ENCODE data around the gene GNAI2. TPM values are rescaled to one million over a fixed set of nuclear protein-coding genes. Genes with fewer than 3 reads are reported as not detected.

GNAI2 gene
- total RNA-seq, 4 donors from 2014 or later = 208 to 300 (median 249) TPM

GRCh38 chr3:50207359-50208042, 28.5 kb upstream of the GNAI2 start:
- TF ChIP-seq, protein P1, sequence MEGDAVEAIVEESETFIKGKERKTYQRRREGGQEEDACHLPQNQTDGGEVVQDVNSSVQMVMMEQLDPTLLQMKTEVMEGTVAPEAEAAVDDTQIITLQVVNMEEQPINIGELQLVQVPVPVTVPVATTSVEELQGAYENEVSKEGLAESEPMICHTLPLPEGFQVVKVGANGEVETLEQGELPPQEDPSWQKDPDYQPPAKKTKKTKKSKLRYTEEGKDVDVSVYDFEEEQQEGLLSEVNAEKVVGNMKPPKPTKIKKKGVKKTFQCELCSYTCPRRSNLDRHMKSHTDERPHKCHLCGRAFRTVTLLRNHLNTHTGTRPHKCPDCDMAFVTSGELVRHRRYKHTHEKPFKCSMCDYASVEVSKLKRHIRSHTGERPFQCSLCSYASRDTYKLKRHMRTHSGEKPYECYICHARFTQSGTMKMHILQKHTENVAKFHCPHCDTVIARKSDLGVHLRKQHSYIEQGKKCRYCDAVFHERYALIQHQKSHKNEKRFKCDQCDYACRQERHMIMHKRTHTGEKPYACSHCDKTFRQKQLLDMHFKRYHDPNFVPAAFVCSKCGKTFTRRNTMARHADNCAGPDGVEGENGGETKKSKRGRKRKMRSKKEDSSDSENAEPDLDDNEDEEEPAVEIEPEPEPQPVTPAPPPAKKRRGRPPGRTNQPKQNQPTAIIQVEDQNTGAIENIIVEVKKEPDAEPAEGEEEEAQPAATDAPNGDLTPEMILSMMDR (IDR thresholded peaks at IDR 0.05; ENCODE audit: low read depth) = no peak

DNA sequence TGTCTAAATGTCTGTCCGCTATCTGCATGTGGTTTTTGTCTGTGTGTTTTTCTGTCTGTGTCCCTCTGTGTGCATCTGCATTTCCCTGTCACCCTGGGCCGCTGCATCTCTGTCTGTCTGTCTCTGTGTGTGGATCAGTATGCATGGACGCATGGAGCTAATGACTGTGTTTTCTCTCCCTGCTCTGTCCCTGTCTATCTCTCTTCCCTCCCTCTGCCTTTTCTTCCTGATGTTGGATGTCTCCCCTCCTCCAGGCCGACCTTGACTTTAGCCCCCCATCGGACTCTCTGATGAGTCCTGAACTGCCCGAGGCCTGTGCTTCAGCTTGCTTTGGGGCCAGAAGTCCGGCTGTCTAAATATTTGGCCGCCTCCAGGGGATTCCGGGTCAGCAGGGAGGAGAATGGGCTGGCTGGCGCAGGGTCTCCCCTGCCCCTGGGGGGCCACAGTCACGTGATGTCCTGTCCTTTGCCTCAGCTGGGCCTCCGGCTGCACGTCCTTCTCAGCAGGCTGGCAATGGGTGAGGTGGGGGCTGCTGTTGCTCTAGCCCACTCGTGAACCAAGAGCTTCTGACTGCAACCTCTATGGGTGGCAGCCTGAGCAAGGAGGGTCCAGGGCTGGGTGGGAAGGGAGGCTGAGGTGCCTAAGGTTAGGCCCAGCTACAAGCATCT, 27.2 kb upstream of the GNAI2 start:
- TF ChIP-seq, protein P1 (IDR thresholded peaks at IDR 0.05; ENCODE audit: low read depth) = no peak

- TF ChIP-seq, protein P1 (IDR thresholded peaks at IDR 0.05; ENCODE audit: low read depth) = no peak
Observed at GRCh38 chr3:50210176-50210509, 25.9 kb upstream of the GNAI2 start.

GRCh38 chr3:50210510-50211367, 25.3 kb upstream of the GNAI2 start:
- TF ChIP-seq, protein P1 (IDR thresholded peaks at IDR 0.05; ENCODE audit: low read depth) = no peak

GRCh38 chr3:50211930-50212329, 24.1 kb upstream of the GNAI2 start:
- TF ChIP-seq, protein P1 (IDR thresholded peaks at IDR 0.05; ENCODE audit: low read depth) = no peak

DNA sequence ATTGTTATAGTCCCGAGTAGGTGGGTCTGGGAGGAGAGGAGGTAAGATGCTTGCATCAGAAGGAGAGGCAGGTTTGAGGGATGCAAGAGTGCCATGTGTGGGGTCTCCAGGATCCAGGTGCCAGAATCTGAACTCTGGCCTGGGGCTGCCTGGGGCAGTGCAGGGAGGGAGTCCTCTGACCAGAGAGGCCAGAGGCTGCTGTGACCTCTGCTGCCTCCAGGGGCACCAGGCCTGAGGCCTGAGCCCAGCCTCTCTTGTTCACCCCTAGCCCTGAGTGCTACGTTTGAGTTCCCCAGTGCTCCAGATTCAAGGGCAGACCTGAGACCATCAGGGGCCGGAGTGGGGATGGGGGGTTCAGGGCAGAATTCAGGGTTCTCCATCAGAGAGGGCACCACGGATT, 23.5 kb upstream of the GNAI2 start:
- TF ChIP-seq, protein P1 (IDR thresholded peaks at IDR 0.05; ENCODE audit: low read depth) = no peak

- TF ChIP-seq, protein P1 (IDR thresholded peaks at IDR 0.05; ENCODE audit: low read depth) = no peak
Observed at GRCh38 chr3:50212971-50213370, 23.0 kb upstream of the GNAI2 start.

All from subcutaneous adipose tissue (tissue), 4 donors.